ENCODE data around the gene SI.

Gene SI

DNA sequence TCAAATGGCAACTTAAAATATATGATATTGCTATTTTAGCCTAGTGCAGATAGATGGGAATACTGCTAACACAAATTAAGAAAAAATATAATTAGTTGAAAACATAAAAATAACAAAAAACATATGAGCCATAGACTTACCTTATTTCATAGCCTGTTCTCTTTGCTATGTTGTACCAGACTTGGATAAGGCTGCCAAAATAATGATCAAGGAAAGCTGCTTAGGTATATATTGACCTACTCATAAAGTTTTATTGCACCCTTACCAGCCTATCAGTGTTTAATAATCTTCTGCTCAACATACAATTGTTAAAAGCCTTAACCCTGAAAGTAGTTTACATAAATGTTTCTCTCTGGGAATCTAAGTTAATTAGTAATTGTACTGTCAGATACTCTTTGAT is at the start of gene SI:
Gene SI (minus strand): TSS at position 204 of the 400 bp plus-strand sequence. CDS start 2,484 bp downstream, outside the sequence.
- TF ChIP-seq, protein P1, sequence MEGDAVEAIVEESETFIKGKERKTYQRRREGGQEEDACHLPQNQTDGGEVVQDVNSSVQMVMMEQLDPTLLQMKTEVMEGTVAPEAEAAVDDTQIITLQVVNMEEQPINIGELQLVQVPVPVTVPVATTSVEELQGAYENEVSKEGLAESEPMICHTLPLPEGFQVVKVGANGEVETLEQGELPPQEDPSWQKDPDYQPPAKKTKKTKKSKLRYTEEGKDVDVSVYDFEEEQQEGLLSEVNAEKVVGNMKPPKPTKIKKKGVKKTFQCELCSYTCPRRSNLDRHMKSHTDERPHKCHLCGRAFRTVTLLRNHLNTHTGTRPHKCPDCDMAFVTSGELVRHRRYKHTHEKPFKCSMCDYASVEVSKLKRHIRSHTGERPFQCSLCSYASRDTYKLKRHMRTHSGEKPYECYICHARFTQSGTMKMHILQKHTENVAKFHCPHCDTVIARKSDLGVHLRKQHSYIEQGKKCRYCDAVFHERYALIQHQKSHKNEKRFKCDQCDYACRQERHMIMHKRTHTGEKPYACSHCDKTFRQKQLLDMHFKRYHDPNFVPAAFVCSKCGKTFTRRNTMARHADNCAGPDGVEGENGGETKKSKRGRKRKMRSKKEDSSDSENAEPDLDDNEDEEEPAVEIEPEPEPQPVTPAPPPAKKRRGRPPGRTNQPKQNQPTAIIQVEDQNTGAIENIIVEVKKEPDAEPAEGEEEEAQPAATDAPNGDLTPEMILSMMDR (IDR thresholded peaks at IDR 0.05; ENCODE audit: insufficient read depth, low read depth, low read length, missing control alignments) = no peak
- no peak within 1 kb of the TSS for H3K4me3 ChIP-seq (ENCODE audit: low read depth, low read length)
- no peak for DNase-seq (ENCODE audit: low read depth)

DNA sequence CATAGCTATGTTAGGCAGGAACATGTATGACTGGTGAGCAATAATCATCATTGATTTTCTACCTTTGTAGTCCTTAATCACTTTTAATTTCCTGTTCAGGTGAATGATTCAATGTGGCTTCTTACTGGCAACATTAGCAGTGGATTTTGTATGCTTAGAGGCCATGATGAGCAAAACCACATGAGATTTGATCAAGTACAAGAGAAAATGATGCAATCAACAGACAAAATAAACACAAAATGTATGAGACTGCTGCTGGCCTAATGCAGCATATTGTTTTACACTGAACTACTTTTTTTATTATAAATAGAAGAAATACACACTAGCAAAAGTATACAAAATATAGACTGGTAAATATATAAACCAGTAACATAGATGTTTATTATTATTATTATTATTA is 47.5 kb upstream of the SI start:
- DNase-seq (ENCODE audit: low read depth) = no peak

DNA sequence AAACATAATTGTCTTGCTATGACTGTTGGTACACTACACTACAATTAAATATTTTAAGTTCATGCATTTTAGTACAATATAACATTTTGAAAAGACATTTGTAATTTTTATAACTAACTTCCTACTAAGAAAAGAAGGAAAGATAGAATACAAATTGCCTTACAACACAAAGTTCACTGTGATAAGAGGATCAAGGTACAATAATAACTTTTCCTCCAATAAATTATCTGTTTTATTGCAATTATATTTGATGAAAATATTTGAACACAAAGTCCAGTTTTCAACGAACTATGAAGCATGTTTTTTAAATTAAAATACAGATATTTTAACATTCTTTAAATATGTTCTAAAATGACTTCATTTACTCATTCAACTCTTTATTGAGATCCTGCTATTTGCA is 33.1 kb upstream of the SI start:
- DNase-seq (ENCODE audit: low read depth) = no peak
- TF ChIP-seq, protein P1 (IDR thresholded peaks at IDR 0.05; ENCODE audit: insufficient read depth, low read depth, low read length, missing control alignments) = no peak
- no peak overlapping the region for H3K4me3 ChIP-seq (ENCODE audit: low read depth, low read length)

More for the DNA sequence above, 47.5 kb upstream of the SI start:
- H3K4me3 ChIP-seq (ENCODE audit: low read depth, low read length) = no peak overlapping the region
- TF ChIP-seq, protein P1 (IDR thresholded peaks at IDR 0.05; ENCODE audit: insufficient read depth, low read depth, low read length, missing control alignments) = no peak

DNA sequence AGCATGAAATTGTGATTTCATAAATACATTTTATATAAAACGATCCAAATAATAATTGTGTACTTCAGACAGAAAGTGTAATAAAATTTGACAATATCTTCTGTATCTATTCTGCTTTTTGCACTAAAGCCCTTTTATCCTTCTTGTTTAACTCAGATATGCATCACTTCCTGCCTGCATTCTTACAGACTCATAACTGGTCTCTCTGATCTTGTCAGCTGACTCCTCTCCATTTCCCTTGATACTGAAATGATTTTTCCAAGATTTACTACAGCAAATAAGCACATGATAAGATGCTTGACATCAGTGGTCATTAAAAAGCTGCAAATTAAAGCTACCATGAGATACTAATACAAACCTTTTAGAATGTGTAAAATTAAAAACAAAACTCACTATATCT is 25.3 kb upstream of the SI start:
- TF ChIP-seq, protein P1 (IDR thresholded peaks at IDR 0.05; ENCODE audit: insufficient read depth, low read depth, low read length, missing control alignments) = no peak
- DNase-seq (ENCODE audit: low read depth) = no peak
- H3K4me3 ChIP-seq (ENCODE audit: low read depth, low read length) = no peak overlapping the region

DNA sequence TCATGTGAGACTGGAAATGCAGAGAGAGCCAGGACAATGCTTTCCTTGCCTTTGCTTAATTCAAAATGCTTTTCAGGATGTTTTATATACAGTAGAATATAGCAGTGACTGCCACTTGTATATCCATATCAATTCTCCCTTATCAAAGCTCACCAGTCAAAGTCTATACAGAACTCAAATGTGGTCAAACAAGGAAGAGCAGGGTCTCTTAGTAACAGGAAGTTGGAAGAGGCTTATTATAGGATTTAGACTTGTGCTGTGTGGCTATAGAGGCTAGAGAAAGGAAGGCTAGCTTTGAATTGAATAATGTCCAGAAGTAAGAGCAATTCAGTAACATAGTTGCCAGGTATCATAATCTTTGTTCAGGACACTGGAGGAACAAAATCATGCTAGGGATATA is 4.4 kb upstream of the SI start:
- TF ChIP-seq, protein P1 (IDR thresholded peaks at IDR 0.05; ENCODE audit: insufficient read depth, low read depth, low read length, missing control alignments) = no peak
- H3K4me3 ChIP-seq (ENCODE audit: low read depth, low read length) = no peak overlapping the region
- DNase-seq (ENCODE audit: low read depth) = no peak

DNA sequence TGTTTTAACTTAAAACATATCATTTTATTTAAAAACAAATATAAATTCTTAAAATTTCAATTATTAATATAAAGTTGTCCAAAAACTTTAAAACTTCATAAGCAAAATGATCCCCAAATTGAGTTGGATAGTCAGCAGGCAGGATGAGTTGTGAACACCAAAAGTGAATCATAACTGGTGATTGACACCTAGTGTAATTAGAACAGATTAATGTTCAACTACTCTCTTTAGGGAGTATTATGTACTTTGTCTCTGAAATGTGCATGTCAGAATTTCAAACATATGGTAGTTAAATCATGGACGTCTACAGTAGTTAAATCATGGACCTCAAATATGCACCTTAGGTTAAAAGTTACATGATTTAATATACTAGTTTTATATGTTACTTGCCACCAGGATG is 2.9 kb upstream of the SI start:
- TF ChIP-seq, protein P1 (IDR thresholded peaks at IDR 0.05; ENCODE audit: insufficient read depth, low read depth, low read length, missing control alignments) = no peak
- no peak for DNase-seq (ENCODE audit: low read depth)
- no peak overlapping the region for H3K4me3 ChIP-seq (ENCODE audit: low read depth, low read length)

DNA sequence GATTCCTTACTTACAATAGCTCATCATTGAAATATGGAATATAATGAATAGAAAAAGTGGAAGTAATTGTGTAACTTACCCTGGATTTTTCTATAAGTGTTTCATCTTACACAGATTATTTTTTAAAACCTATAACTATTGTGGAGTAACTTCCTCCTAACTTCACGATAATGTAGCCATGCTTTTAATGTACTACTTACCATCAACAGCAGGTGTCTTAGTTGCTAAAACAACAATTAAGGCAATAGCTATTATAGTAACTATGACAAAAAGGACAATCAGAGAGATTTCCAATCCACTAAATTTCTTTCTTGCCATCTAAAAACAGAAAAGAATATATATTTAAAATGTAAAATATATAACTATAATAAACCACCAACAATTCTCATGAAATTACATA is 2.6 kb downstream of the SI start:
- TF ChIP-seq, protein P1 (IDR thresholded peaks at IDR 0.05; ENCODE audit: insufficient read depth, low read depth, low read length, missing control alignments) = no peak
- no peak overlapping the region for H3K4me3 ChIP-seq (ENCODE audit: low read depth, low read length)
- DNase-seq (ENCODE audit: low read depth) = no peak
